NCI-H226 (cell line): Measurements from ENCODE around the gene PATJ.
A peak's percentile ranks its signal among the peaks of the same experiment; 100 is the strongest.
"Not testable (repeated sequence)": the region's sequence is repeated elsewhere in the genome, so short reads cannot be mapped to it uniquely, and the experiment has no call there.

Experiments used
- DNase-seq: peaks from one replicate; pipeline ENCODE4 v3.0.0-alpha.2; 2015

The PATJ gene

DNA sequence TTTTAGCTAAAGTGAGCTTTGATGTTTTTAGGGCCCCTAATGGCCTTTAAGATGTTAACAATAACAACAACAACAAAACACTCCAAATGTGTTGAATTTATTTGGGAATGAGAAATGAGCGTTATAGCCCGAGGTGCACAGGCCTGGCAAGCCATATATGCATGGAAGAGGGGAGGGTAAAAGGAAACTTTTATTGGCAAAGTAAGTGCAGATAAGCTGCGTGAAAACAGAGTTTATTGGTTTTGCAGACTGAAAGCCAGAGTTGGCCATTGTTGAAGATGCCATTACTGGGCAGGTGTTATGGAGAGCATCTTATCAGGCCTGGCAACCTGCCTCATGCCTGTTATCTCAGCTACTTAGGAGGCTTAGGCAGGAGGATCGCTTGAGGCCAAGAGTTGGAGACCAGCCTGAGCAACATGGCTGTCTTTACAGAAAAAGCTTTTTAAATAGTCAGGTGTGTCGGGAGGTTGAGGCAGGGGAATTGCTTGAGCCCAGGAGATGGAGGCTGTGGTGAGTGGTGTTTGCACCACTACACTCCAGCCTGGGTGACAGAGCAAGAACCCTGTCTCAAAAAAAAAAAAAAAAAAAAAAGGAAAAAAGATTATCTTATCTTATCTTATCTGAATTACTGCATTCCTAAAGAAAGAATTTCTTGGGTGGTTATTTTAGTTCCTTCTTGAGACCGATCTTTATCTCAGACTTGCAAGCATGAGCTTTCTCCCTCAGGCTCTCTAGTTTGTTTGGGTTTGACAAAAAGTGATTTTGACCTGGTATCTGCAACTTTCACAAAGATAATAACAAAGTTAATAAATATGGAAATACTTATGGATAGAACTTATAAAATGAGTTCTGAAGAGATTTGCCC, 1.7 kb downstream of the PATJ start:
- peak; percentile 27 for DNase-seq

- no peak for DNase-seq
Observed at GRCh38 chr1:61746813-61747212, 4.5 kb downstream of the PATJ start.

DNA sequence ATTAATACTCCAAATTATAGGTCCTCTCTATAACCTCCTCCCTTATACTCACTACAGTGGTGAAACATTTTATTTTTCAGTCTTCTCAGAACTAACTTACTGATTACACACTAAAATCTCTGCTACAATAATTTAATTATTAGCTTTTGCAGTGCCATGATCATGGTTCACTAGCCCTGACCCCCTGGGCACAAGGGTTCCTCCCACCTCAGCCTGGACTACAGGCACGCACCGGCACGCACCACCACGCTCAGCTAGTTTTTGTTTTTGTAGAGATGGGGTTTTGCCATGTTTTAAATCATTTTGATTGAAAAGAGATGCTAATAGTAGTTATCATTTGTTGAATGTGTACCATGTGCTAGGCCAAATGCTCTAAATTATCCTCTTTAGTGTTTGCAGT, 6.3 kb downstream of the PATJ start:
- no peak for DNase-seq

DNA sequence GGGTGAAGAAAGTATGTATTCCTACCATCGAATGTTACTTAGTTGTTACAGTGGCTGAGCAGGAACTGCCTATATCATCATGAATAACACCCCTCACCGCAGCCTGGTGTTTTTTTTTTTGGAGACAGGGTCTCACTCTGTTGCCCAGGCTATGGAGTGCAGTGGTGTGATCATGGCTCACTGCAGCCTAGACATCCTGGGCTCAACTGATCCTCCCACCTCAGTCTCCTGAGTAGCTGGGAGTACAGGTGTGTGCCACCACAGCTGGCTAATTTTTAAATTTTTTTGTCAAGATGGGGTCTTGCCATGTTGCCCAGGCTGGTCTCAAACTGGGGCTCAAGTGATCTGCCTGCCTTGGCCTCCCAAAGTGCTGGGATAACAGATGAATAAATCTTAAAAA, 7.3 kb downstream of the PATJ start:
- no peak for DNase-seq

DNA sequence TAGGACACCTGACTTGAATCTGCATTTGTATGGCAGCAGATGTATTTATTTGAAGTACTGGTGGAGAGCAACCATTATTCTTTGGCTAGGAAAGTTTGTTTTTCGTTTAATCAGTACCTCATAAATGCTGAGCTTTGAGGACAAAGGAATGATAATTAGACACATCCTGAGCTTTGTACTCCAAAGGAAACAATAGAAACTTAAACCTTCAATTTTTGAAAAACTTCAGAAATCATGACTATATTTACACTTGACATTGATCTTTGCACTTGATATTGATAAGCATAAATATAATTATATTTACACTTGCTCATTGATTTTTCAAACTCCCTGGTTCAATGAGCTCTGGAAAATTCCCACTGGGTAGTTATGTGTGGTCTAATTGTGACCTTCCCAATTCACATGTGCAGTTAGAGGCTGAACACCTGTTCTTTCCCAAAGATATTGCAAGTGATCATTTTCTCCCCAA, 10.7 kb downstream of the PATJ start:
- DNase-seq, result no peak

DNA sequence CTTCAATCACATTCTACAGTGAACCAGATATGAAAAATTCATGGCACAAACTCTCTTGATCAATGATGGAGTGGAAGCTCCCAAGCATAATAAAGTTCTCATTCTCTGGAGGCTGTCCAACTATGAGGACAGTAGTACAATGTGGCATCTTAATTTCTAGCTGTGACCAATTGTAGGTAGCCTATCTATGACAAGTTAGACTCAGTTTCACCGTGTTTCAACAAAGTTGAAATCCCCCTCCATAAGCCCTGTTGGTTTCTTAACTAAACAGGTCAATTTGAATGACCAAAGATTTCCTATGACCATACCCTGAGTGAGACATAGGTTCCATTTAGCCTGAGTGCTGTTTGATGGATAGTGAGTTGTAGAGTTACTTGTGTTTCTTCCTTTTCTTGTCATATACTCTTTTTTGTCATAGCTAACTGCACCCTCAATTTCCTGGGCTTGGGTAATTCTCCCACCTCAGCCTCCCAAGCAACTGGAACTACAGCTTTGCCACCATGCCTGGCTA, 11.8 kb downstream of the PATJ start:
- DNase-seq, result no peak

GRCh38 chr1:61754545-61754944, 12.3 kb downstream of the PATJ start:
- peak; percentile 30 for DNase-seq

- no peak for DNase-seq
Observed at GRCh38 chr1:61756773-61757172, 14.5 kb downstream of the PATJ start.

DNA sequence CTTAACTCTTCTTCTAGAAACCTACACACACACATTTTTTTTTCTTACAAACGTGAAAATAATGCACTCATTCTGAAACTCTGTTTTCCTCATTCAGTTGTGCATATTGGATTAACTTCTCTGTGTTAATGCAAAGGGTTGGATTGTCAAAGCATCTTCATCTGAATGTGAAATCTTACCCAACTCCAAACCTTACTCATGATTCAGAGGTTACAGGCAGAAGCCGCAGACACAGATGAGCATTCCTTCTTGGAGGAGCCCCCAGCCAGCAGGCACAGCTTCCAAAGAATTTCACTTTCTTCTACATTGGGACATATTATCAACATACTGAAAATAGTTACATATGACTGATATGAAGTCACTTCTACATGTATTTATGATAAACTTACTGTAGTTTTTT, 15.7 kb downstream of the PATJ start:
- peak; percentile 40 for DNase-seq

DNA sequence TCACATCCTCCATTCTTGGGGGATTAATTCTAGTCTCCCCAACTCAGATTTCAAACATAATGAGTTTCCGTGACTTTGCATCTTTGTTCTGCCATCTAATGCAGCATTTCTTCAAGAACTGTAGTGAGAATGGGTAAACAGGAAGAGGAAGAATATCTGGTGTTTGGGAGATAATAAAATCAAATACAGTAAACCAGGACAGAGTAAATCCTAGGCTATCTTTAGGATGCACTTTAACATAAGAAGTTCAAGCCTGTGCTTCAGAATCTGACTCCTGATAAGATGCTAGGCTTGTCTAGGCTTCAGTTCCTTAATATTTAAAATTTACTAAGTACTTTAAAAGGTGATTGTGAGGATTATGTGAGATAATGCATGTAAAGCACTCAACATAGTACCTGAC, 27.9 kb downstream of the PATJ start:
- no peak for DNase-seq

DNA sequence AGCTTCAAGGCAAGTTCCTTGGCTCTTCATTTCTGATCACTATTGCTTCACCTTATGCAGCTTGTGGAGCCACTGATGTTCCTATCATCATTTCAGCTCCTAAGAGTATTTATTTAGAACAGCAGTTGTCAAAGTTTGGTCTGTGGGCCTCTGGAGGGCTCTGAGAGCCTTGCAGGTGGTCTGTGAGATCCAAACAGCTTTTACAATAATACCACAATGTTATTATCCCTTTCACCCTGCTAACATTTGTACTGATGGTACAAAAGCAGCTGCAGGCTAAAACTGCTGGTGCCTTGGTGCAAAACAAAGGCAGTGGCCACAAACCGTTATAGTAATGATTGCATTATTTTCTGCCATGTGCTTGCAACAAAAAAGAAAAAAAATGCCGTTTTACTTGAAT, 33.8 kb downstream of the PATJ start:
- DNase-seq, result no peak

DNA sequence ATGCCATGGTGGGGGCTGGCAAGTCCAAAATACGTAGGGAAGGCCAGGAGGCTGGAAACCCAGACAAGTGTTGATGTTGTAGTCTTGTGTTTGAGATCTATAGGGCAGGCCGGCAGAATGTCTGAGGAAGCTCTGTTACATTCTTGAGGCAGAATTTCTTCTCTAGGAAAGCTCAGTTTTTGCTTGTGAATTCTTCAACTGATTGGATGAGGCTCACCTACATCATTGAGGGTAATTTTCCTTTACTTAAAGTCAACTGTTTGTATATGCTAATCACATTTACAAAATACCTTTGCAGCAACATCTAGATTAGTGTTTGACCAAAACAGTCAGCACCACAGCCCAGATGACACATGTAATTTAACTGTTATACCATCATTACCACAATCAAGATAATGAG, 37.0 kb downstream of the PATJ start:
- no peak for DNase-seq

DNA sequence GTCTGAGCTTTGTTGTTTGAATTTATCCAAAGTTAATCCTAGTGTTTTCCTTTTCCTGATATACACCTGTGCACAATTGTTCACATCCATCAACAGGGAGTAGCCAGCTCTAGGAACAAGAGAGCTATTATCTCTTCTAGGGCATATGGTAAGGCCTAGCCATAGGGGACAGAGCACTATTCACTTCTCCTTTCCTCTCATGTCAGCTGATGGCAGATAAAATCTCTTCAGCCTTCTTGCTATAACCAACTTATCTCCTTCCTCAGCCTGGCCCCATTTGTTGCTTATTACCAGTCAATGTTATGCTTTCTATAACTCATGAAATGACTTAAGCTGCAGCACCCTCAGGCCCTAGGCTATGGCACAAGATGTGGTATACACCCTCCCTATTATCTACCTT, 38.9 kb downstream of the PATJ start:
- DNase-seq, result no peak

GRCh38 chr1:61782771-61783170, 40.5 kb downstream of the PATJ start:
- no peak for DNase-seq

DNA sequence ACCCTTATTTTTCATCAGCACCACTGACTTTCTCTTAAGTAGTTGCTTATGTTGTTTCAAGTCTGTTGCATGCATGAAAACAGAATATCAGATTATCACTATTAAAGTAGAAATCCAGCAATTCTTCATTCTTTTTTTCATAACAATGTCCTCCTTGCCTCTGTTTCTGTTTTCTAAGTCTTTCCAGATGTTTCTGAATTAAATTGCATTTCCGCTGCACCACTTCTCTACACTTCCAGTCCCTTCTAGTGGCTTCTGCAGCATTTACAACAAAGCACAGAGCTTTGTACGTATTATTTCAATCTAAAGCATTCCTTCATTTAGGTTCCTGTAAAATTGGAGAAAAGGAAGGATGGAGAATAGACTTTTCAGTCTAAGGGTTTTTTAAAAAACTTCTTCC, 42.4 kb downstream of the PATJ start:
- DNase-seq, result no peak

GRCh38 chr1:61790837-61791236, 48.6 kb downstream of the PATJ start:
- no peak for DNase-seq

- DNase-seq, result peak; percentile 5
Observed at GRCh38 chr1:61797045-61797755, 54.9 kb downstream of the PATJ start.

DNA sequence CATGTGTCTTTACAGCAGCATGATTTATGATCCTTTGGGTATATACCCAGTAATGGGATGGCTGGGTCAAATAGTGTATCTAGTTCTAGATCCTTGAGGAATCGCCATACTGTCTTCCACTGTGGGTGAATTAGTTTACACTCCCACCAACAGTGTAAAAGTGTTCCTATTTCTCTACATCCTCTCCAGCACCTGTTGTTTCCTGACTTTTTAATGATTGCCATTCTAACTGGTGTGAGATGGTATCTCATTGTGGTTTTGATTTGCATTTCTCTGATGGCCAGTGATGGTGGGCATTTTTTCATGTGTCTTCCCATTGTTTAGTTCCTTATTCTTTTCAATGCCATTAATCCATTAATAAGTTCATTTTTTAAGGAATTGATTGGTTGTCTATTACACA, 58.8 kb downstream of the PATJ start:
- not testable (repeated sequence) for DNase-seq

GRCh38 chr1:61807606-61808140, 65.4 kb downstream of the PATJ start:
- DNase-seq, result no peak

- no peak for DNase-seq
Observed at GRCh38 chr1:61808321-61808720, 66.0 kb downstream of the PATJ start.

DNA sequence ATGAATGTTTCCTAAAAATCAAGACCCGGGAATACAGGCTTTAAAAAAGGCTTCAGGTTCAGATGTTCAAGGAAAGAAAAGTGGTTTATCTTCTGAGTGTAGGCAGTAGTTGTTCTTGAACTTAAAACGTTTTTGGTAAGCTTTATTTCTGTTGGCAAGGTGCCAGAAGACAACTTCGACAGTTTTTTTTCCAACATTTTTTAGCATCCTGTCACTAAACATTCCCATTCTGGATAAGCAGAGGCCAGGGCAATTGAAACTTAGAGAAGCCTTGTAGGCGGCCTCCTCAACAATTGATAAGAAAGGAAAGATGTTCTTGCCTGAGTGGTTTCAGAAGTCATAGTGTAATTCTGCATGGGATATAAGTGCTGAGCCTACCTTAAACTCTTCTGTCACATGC, 66.7 kb downstream of the PATJ start:
- DNase-seq, result no peak

GRCh38 chr1:61812916-61813315, 70.6 kb downstream of the PATJ start:
- no peak for DNase-seq

- DNase-seq, result no peak
Observed at GRCh38 chr1:61816191-61816590, 73.9 kb downstream of the PATJ start.

DNA sequence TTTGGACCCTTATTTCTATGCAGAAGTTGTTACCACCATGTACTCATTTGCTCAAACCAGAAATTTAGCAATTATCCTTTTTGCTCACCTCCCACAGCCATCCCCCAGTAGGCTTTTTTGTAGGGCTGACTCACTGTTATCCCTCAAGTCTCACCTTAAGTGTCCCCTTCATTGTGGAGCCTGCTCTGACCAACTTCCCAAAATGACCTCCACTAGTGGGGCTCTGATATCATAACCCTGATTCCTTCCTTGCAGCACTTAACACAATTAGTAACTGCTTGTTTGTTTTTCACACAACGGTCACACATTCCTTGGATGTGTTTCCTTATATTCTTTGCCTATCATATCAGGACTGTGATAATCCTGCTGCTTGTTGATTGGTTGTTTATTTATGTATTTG, 76.7 kb downstream of the PATJ start:
- no peak for DNase-seq
